Keratinocyte (primary cell): ENCODE measurements around the gene NACAD.

Experiments used
- EZH2 ChIP-seq: IDR thresholded peaks from one replicate; pipeline ENCODE4 v1.6.1; 2012; ENCODE audit warnings: inconsistent platforms, mild to moderate bottlenecking, low read length, moderate library complexity
- TF ChIP-seq, protein P1 (sequence below), 3 experiments: IDR thresholded peaks in 1 of 3; conservative IDR thresholded peaks in 1 of 3; optimal IDR thresholded peaks in 1 of 3; 2 replicates in 2 of 3; 3 replicates in 1 of 3; pipeline versions ENCODE3 to v1.5.1; 2011; ENCODE audit warnings: low read length in 3 of 3, mild to moderate bottlenecking in 3 of 3, moderate library complexity in 2 of 3, control low read depth in 1 of 3, inconsistent platforms in 1 of 3; ENCODE audit not compliant: insufficient read depth in 2 of 3; ENCODE audit errors: extremely low read depth in 1 of 3

DNA sequence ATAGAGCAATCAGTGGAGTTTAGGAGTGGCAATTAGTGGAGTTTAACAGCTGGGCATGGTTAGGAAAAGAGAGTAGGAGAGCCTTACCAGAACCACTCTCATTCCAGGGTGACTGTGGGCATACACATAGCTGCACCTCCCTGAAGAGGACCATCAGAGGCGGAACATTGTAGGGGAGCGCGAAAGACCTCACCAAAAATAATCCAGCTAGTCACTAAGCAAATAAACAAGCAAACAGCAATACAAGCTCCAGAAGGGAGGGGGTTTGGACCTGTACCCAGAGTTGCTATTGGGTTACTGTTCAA, 4.1 kb upstream of the NACAD start:
- TF ChIP-seq, protein P1, sequence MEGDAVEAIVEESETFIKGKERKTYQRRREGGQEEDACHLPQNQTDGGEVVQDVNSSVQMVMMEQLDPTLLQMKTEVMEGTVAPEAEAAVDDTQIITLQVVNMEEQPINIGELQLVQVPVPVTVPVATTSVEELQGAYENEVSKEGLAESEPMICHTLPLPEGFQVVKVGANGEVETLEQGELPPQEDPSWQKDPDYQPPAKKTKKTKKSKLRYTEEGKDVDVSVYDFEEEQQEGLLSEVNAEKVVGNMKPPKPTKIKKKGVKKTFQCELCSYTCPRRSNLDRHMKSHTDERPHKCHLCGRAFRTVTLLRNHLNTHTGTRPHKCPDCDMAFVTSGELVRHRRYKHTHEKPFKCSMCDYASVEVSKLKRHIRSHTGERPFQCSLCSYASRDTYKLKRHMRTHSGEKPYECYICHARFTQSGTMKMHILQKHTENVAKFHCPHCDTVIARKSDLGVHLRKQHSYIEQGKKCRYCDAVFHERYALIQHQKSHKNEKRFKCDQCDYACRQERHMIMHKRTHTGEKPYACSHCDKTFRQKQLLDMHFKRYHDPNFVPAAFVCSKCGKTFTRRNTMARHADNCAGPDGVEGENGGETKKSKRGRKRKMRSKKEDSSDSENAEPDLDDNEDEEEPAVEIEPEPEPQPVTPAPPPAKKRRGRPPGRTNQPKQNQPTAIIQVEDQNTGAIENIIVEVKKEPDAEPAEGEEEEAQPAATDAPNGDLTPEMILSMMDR (optimal IDR thresholded peaks at IDR 0.05 in 1 of 3, IDR thresholded peaks at IDR 0.05 in 1 of 3, conservative IDR thresholded peaks at IDR 0.05 in 1 of 3; ENCODE audit: extremely low read depth in 1 of 3, insufficient read depth in 2 of 3, low read length in 3 of 3): no peak
- TF ChIP-seq EZH2: no peak
